Astrocyte (in vitro differentiated cells and primary cell): ENCODE data around the gene ZNF700. TPM values are rescaled to one million over a fixed set of nuclear protein-coding genes. Genes with fewer than 3 reads are reported as not detected.

ENCODE experiments used
- DNase-seq: peaks from one replicate; pipeline ENCODE4 v3.0.0-alpha.2; 2010; ENCODE audit warnings: low read depth
- FAIRE-seq: peaks from 2 replicates; lab custom pipeline; 2011; peaks lifted over from hg19 to GRCh38; lab: Jason Lieb, UNC
- H2AFZ ChIP-seq: 2 replicates; pipeline ENCODE4 v1.6.0; 2012; ENCODE audit warnings: low read depth, low read length, inconsistent platforms
- H3K27ac ChIP-seq: 2 replicates; pipeline ENCODE4 v1.5.1; 2011; ENCODE audit warnings: low read depth, low read length, inconsistent platforms
- H3K27me3 ChIP-seq: 2 replicates; pipeline ENCODE4 v1.6.0; 2011; ENCODE audit warnings: low read length, inconsistent platforms; ENCODE audit not compliant: insufficient read depth
- H3K36me3 ChIP-seq: 2 replicates; pipeline ENCODE4 v1.5.1; 2011; ENCODE audit warnings: low read length, inconsistent platforms; ENCODE audit not compliant: insufficient read depth
- H3K4me1 ChIP-seq: 2 replicates; pipeline ENCODE4 v1.5.1; 2011; ENCODE audit warnings: low read length, inconsistent platforms; ENCODE audit not compliant: insufficient read depth
- H3K4me2 ChIP-seq: 2 replicates; pipeline ENCODE4 v1.6.0; 2012; ENCODE audit warnings: low read length, inconsistent platforms
- H3K4me3 ChIP-seq: 2 replicates; pipeline ENCODE4 v1.5.1; 2011; ENCODE audit warnings: low read depth, mild to moderate bottlenecking, low read length, inconsistent platforms; ENCODE audit not compliant: insufficient read depth
- H3K79me2 ChIP-seq: 2 replicates; pipeline ENCODE4 v1.6.0; 2012; ENCODE audit warnings: mild to moderate bottlenecking, low read length, inconsistent platforms; ENCODE audit not compliant: insufficient read depth
- H3K9ac ChIP-seq: 2 replicates; pipeline ENCODE4 v1.6.0; 2012; ENCODE audit warnings: mild to moderate bottlenecking, low read length, inconsistent platforms
- H3K9me3 ChIP-seq: 2 replicates; pipeline ENCODE4 v1.5.1; 2012; ENCODE audit warnings: low read depth, mild to moderate bottlenecking, low read length, inconsistent platforms; ENCODE audit not compliant: insufficient read depth
- H4K20me1 ChIP-seq: 2 replicates; pipeline ENCODE4 v1.6.0; 2012; ENCODE audit warnings: low read length, inconsistent platforms; ENCODE audit not compliant: insufficient read depth
- H3K27ac Mint-ChIP-seq: one replicate; pipeline ENCODE4 v1.8.0; 2021; ENCODE audit warnings: mild to moderate bottlenecking, mixed read lengths; ENCODE audit not compliant: unreplicated experiment
- H3K27me3 Mint-ChIP-seq: one replicate; pipeline ENCODE4 v1.8.0; 2021; ENCODE audit warnings: low read depth, mixed read lengths; ENCODE audit not compliant: unreplicated experiment
- H3K36me3 Mint-ChIP-seq: one replicate; pipeline ENCODE4 v1.8.0; 2021; ENCODE audit warnings: low read depth, mixed read lengths; ENCODE audit not compliant: unreplicated experiment
- H3K4me1 Mint-ChIP-seq: one replicate; pipeline ENCODE4 v1.8.0; 2021; ENCODE audit warnings: low read depth, mixed read lengths; ENCODE audit not compliant: unreplicated experiment
- H3K4me3 Mint-ChIP-seq: one replicate; pipeline ENCODE4 v1.8.0; 2021; ENCODE audit warnings: mild to moderate bottlenecking, moderate library complexity, mixed read lengths; ENCODE audit not compliant: unreplicated experiment
- H3K9me3 Mint-ChIP-seq: one replicate; pipeline ENCODE4 v1.8.0; 2021; ENCODE audit warnings: mild to moderate bottlenecking, mixed read lengths; ENCODE audit not compliant: unreplicated experiment
- EZH2 ChIP-seq: IDR thresholded peaks from 2 replicates; pipeline ENCODE4 v1.6.1; 2012; ENCODE audit warnings: mild to moderate bottlenecking, low read length, inconsistent platforms; ENCODE audit not compliant: insufficient read depth
- total RNA-seq: library from RNA; stranded (reverse); gene quantifications from 2 replicates; pipeline ENCODE4 v1.2.1, GENCODE V29; 2021
- TF ChIP-seq, protein P1 (sequence below): IDR thresholded peaks from 2 replicates; pipeline ENCODE4 v1.5.1; 2011; ENCODE audit warnings: low read depth, mild to moderate bottlenecking, inconsistent platforms, low read length, moderate library complexity; ENCODE audit not compliant: insufficient read depth

Gene ZNF700
- total RNA-seq, 1 donor from 2014 or later: not detected

DNA sequence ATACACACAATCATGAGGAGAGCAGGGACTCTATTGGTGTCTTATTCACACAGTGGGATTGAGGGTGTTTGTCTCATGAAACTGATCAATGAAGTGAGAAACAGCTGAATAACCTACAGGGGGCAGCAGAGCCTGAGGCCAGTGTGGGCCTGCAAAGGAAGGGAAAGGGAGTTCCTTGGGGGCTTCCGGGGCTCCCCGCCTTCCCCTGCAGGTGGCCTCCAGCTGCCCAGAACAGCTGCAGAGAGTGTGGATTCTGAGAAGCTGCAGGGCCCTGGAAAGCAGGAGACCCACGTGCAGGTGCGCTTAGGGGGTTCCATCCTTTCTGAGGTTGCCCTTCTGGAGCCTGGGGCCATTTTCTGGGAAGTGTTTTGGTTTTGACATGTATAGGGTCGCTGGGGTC lies 60.1 kb downstream of the ZNF700 start:
- Mint-ChIP-seq H3K36me3 (no peaks in the 10 kb centered on the region), H3K27me3 (no peaks in the 10 kb centered on the region), H3K4me1 (no peaks in the 10 kb centered on the region), H3K9me3 (peaks cover 10% of the 10 kb centered on the region), H3K27ac (no peak overlapping the region), H3K4me3 (no peak overlapping the region)
- Histone ChIP-seq H3K27ac (no peak overlapping the region), H3K4me3 (no peak overlapping the region), H3K9me3 (peaks cover 27% of the 10 kb centered on the region), H4K20me1 (peaks cover 12% of the 10 kb centered on the region), H3K79me2 (peaks cover 5% of the 10 kb centered on the region), H3K9ac (no peak overlapping the region), H3K4me1 (no peaks in the 10 kb centered on the region), H3K36me3 (no peaks in the 10 kb centered on the region), H3K4me2 (no peak overlapping the region), H2AFZ (no peak overlapping the region), H3K27me3 (no peaks in the 10 kb centered on the region)
- DNase-seq (no peak), FAIRE-seq (no peak)
- TF ChIP-seq, protein P1, sequence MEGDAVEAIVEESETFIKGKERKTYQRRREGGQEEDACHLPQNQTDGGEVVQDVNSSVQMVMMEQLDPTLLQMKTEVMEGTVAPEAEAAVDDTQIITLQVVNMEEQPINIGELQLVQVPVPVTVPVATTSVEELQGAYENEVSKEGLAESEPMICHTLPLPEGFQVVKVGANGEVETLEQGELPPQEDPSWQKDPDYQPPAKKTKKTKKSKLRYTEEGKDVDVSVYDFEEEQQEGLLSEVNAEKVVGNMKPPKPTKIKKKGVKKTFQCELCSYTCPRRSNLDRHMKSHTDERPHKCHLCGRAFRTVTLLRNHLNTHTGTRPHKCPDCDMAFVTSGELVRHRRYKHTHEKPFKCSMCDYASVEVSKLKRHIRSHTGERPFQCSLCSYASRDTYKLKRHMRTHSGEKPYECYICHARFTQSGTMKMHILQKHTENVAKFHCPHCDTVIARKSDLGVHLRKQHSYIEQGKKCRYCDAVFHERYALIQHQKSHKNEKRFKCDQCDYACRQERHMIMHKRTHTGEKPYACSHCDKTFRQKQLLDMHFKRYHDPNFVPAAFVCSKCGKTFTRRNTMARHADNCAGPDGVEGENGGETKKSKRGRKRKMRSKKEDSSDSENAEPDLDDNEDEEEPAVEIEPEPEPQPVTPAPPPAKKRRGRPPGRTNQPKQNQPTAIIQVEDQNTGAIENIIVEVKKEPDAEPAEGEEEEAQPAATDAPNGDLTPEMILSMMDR: no peak
- no peak for TF ChIP-seq EZH2

DNA sequence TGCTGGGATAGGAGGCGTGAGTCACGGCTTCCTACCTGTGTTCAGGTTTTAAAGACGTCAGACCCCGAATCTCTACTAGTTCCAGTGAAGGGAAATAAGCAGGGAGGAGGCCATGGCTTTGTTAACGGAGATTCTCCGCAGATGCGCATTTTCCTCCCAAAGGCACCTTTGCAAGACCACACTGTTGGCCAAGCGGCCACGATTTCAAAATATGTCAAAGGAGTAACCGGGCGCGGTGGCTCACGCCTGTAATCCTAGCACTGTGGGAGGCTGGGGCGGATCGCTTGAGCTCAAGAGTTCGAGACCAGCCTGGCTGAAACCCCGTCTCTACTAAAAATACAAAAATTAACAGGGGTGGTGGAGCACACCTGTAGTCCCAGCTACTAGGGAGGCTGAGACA lies 61.8 kb downstream of the ZNF700 start:
- H4K20me1 ChIP-seq: peaks cover 23% of the 10 kb centered on the region
- no peak overlapping the region for H3K4me3 Mint-ChIP-seq
- no peak for FAIRE-seq
- no peaks in the 10 kb centered on the region for H3K27me3 ChIP-seq
- H2AFZ ChIP-seq: no peak overlapping the region
- no peak for TF ChIP-seq EZH2
- TF ChIP-seq, protein P1: no peak
- no peak overlapping the region for H3K27ac Mint-ChIP-seq
- no peak overlapping the region for H3K4me3 ChIP-seq
- H3K4me1 ChIP-seq: no peaks in the 10 kb centered on the region
- no peaks in the 10 kb centered on the region for H3K4me1 Mint-ChIP-seq
- H3K36me3 ChIP-seq: no peaks in the 10 kb centered on the region
- no peak overlapping the region for H3K4me2 ChIP-seq
- H3K79me2 ChIP-seq: peaks cover 20% of the 10 kb centered on the region
- no peak overlapping the region for H3K9ac ChIP-seq
- H3K27ac ChIP-seq: no peak overlapping the region
- peaks cover 10% of the 10 kb centered on the region for H3K9me3 ChIP-seq
- peaks cover 1% of the 10 kb centered on the region for H3K36me3 Mint-ChIP-seq
- H3K27me3 Mint-ChIP-seq: no peaks in the 10 kb centered on the region
- DNase-seq: no peak
- peaks cover 18% of the 10 kb centered on the region for H3K9me3 Mint-ChIP-seq

DNA sequence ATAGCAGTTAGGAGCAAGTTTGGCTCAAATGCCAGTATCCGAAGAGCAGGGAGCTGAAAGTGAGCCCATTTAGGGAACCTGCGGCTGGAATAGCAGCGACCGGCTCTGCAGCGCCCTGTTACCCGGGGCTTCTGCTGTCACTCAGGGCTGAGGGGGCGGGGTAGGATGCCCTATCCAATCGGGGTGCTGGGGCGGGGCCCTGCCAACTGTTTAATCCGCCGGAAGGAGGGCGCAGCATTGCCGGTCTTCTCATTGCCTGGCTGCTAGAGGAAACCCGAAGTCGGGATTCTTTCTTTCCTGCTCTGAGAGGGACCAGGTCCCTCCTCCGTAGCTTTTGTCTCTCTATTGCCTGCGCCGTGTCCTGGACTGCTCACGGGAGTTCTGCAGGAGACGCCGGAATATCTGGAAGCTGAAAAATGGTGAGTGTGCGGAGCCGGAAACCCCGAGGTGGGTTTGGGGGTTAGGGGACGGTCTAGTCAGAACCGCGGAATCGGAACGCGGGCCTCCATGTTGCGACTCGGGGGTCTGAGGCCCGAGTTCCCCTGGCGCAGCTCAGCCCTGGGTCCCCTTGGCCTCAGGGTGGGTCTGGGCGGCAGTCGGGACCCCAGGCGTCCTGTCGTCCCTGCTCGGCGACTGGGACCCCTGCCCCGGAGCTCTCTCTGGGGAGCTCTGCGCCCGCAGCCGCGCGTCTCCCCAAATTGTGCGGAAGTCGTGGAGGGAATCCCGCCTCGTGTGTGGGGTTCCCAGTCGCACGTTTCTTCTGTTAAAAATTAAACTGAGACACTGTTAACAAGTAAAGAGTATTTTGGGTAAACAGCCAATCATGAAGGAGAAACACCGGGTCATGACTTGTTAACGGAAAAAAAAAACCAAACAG lies 62.7 kb downstream of the ZNF700 start:
- peaks cover 5% of the 10 kb centered on the region for H3K9me3 ChIP-seq

More for the DNA sequence above, 62.7 kb downstream of the ZNF700 start:
- TF ChIP-seq, protein P1: no peak
- no peak for TF ChIP-seq EZH2
- H3K4me3 ChIP-seq: peak overlapping the region; percentile 82
- FAIRE-seq (no peak), DNase-seq (peak; percentile 88)
- Mint-ChIP-seq H3K9me3 (peaks cover 16% of the 10 kb centered on the region), H3K4me1 (no peaks in the 10 kb centered on the region), H3K36me3 (peaks cover 1% of the 10 kb centered on the region), H3K27ac (no peak overlapping the region), H3K27me3 (no peaks in the 10 kb centered on the region), H3K4me3 (no peak overlapping the region)
- H4K20me1 ChIP-seq: peaks cover 29% of the 10 kb centered on the region
- H3K27ac ChIP-seq: peak overlapping the region; percentile 59
- H3K4me2 ChIP-seq: peak overlapping the region; percentile 89
- H3K4me1 ChIP-seq: no peaks in the 10 kb centered on the region
- no peaks in the 10 kb centered on the region for H3K36me3 ChIP-seq
- H2AFZ ChIP-seq: peak overlapping the region; percentile 80
- H3K27me3 ChIP-seq: no peaks in the 10 kb centered on the region
- H3K79me2 ChIP-seq: peaks cover 26% of the 10 kb centered on the region
- H3K9ac ChIP-seq: peak overlapping the region; percentile 87
